GM23338 (cell line): ENCODE measurements around the gene OXCT1. TPM values are rescaled to one million over a fixed set of nuclear protein-coding genes. Genes with fewer than 3 reads are reported as not detected.
"Not testable (repeated sequence)": the region's sequence is repeated elsewhere in the genome, so short reads cannot be mapped to it uniquely, and the experiment has no call there.

Experiments
- ATAC-seq: fragments of 200-7000 bp; cut with Tn5 transposase; 3 replicates; pipeline ENCODE4 v1.9.1; 2020
- DNase-seq: peaks from one replicate; pipeline ENCODE4 v3.0.0-alpha.2; 2015; ENCODE audit warnings: low spot score
- H2AFZ ChIP-seq: fragments of 200-600 bp; sonication (generic); 2 replicates; pipeline ENCODE4 v1.8.0; 2016; ENCODE audit warnings: antibody characterized with exemption, mild to moderate bottlenecking, moderate library complexity
- H3F3A ChIP-seq: fragments of 200-600 bp; sonication (generic); replicated peaks from 2 replicates; pipeline ENCODE4 v1.8.0; 2017; ENCODE audit warnings: antibody characterized with exemption, mixed run types, low read depth
- H3K27ac ChIP-seq: fragments of 200-600 bp; sonication (generic); 2 replicates; pipeline ENCODE4 v1.6.1; 2016; ENCODE audit warnings: low read depth
- H3K27me3 ChIP-seq: fragments of 200-600 bp; sonication (generic); 2 replicates; pipeline ENCODE4 v1.8.0; 2016; ENCODE audit warnings: mild to moderate bottlenecking, mixed run types, moderate library complexity; ENCODE audit not compliant: insufficient read depth
- H3K36me3 ChIP-seq: fragments of 200-600 bp; sonication (generic); 2 replicates; pipeline ENCODE4 v1.8.0; 2016; ENCODE audit warnings: mild to moderate bottlenecking; ENCODE audit not compliant: insufficient read depth
- H3K4me1 ChIP-seq: fragments of 200-600 bp; sonication (generic); 2 replicates; pipeline ENCODE4 v1.8.0; 2016; ENCODE audit warnings: mild to moderate bottlenecking, moderate library complexity; ENCODE audit not compliant: insufficient read depth
- H3K4me2 ChIP-seq: fragments of 200-600 bp; sonication (generic); 2 replicates; pipeline ENCODE4 v1.7.1; 2017; ENCODE audit warnings: mixed run types
- H3K4me3 ChIP-seq: fragments of 200-600 bp; sonication (generic); 2 replicates; pipeline ENCODE4 v1.6.1; 2016; ENCODE audit warnings: mixed run types
- H3K79me2 ChIP-seq: fragments of 200-600 bp; sonication (generic); replicated peaks from 2 replicates; pipeline ENCODE4 v1.8.0; 2017; ENCODE audit warnings: mild to moderate bottlenecking; ENCODE audit not compliant: insufficient read depth
- H3K9me2 ChIP-seq: fragments of 200-600 bp; sonication (generic); 2 replicates; pipeline ENCODE4 v1.8.0; 2017; ENCODE audit not compliant: insufficient read depth
- H4K20me1 ChIP-seq: fragments of 200-600 bp; sonication (generic); replicated peaks from 2 replicates; pipeline ENCODE4 v1.8.0; 2017; ENCODE audit warnings: mild to moderate bottlenecking; ENCODE audit not compliant: insufficient read depth
- H3K27ac Mint-ChIP-seq: 2 replicates; pipeline ENCODE4 v1.8.0; 2020; ENCODE audit warnings: inconsistent platforms, mild to moderate bottlenecking, moderate library complexity, mixed read lengths
- H3K27me3 Mint-ChIP-seq: 3 replicates; pipeline ENCODE4 v1.8.0; 2022; ENCODE audit warnings: low read depth, mild to moderate bottlenecking, moderate library complexity, mixed read lengths, inconsistent platforms; ENCODE audit not compliant: insufficient read depth, poor library complexity
- H3K36me3 Mint-ChIP-seq: 3 replicates; pipeline ENCODE4 v1.8.0; 2021; ENCODE audit warnings: low read depth, mild to moderate bottlenecking, inconsistent platforms, moderate library complexity, mixed read lengths
- H3K4me1 Mint-ChIP-seq: 3 replicates; pipeline ENCODE4 v1.8.0; 2020; ENCODE audit warnings: mild to moderate bottlenecking, inconsistent platforms, mixed read lengths
- H3K4me3 Mint-ChIP-seq: 3 replicates; pipeline ENCODE4 v1.8.0; 2021; ENCODE audit warnings: moderate library complexity, mild to moderate bottlenecking, inconsistent platforms, mixed read lengths
- H3K9me3 Mint-ChIP-seq: 3 replicates; pipeline ENCODE4 v1.8.0; 2020; ENCODE audit warnings: moderate library complexity, mild to moderate bottlenecking, inconsistent platforms, mixed read lengths
- CREB1 ChIP-seq: fragments of 250-450 bp; sonication (Bioruptor Pico); IDR thresholded peaks from 2 replicates; pipeline ENCODE4 v1.5.0; 2020; ENCODE audit warnings: low read depth, mild to moderate bottlenecking, moderate library complexity
- CTCF ChIP-seq, 2 experiments: fragments of 200-600 bp in 1 of 2; sonication (generic) in 1 of 2; conservative IDR thresholded peaks; 2 replicates each; pipeline versions ENCODE4 v1.5.1 to v1.6.1; 2016 to 2017; ENCODE audit warnings: antibody characterized with exemption in 2 of 2, low read depth in 2 of 2, mild to moderate bottlenecking in 2 of 2, moderate library complexity in 1 of 2
- EZH2 ChIP-seq: fragments of 200-600 bp; sonication (generic); IDR thresholded peaks from one replicate; pipeline ENCODE4 v1.8.0; 2017; ENCODE audit warnings: antibody characterized with exemption, mild to moderate bottlenecking, low read depth; ENCODE audit not compliant: unreplicated experiment
- EZH2phosphoT487 ChIP-seq: fragments of 200-600 bp; sonication (generic); IDR thresholded peaks from one replicate; pipeline ENCODE4 v1.8.1; 2018; ENCODE audit warnings: antibody characterized with exemption; ENCODE audit not compliant: unreplicated experiment
- JUNB ChIP-seq: IDR thresholded peaks from one replicate; pipeline ENCODE4 v1.6.1; 2016; ENCODE audit warnings: antibody characterized with exemption; ENCODE audit not compliant: unreplicated experiment
- NANOG ChIP-seq: IDR thresholded peaks from 2 replicates; pipeline ENCODE4 v1.6.1; 2016; ENCODE audit warnings: antibody characterized with exemption, borderline replicate concordance
- POLR2AphosphoS5 ChIP-seq: IDR thresholded peaks from 2 replicates; pipeline ENCODE4 v1.6.1; 2016; ENCODE audit warnings: antibody characterized with exemption, low read depth
- STAT1 ChIP-seq: IDR thresholded peaks from one replicate; pipeline ENCODE4 v1.6.1; 2016; ENCODE audit warnings: antibody characterized with exemption; ENCODE audit not compliant: unreplicated experiment
- ZNF114 ChIP-seq: fragments of 250-450 bp; sonication (Bioruptor Pico); IDR thresholded peaks from 2 replicates; pipeline ENCODE4 v1.5.0; 2020; ENCODE audit warnings: mild to moderate bottlenecking, moderate library complexity
- ZNF331 ChIP-seq: fragments of 250-450 bp; sonication (Bioruptor Pico); IDR thresholded peaks from 2 replicates; pipeline ENCODE4 v1.5.0; 2020; ENCODE audit warnings: low read depth, mild to moderate bottlenecking, moderate library complexity
- polyA plus RNA-seq: library from polyadenylated mRNA; unstranded; fragments of >200 nt; fragmentation: Nextera tagmentation; extraction: Ambion mirVana; gene quantifications from 2 replicates; pipeline ENCODE4 v1.2.1, GENCODE V29; 2016
- total RNA-seq: library from RNA; depleted of rRNA; stranded (reverse); fragments of >200 nt; shearing (Covaris generic); gene quantifications from 2 replicates; pipeline ENCODE4 v1.2.3, GENCODE V29; 2014
- TF ChIP-seq, protein P1 (sequence below): IDR thresholded peaks from 2 replicates; pipeline ENCODE4 v1.6.1; 2016; ENCODE audit warnings: antibody characterized with exemption

The OXCT1 gene
- total and polyA plus RNA-seq, 2 experiments from 2014 or later = 11.6 to 37.0 TPM

DNA sequence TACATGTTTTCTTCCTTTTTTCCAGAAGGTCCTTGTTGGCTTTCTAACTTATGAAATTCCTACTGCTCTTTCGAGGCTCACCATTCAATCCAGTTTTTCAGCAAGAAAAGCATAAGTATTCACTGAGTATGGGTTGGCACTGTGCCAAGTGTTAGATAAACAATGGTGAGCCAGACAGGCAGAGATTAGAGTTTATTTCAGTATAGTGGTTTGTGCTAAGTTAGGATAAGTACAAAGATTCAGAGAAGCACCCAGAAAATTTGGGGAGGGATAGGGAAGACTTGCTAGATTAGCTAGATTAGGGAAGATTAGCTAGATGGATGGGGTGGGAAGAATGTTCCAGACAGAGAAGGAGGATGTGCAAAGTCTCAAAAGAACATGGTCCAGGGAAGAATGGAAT lies 122.9 kb downstream of the OXCT1 start:
- Mint-ChIP-seq H3K27me3 (no peaks in the 10 kb centered on the region), H3K4me3 (no peak overlapping the region), H3K4me1 (peaks cover 9% of the 10 kb centered on the region; the same call in 2 of the 3 replicates), H3K36me3 (peaks cover 15% of the 10 kb centered on the region; the same call in 2 of the 3 replicates), H3K9me3 (no peaks in the 10 kb centered on the region), H3K27ac (no peak overlapping the region)
- no peak overlapping the region for H3K4me2 ChIP-seq
- 0 out of 2 replicates have a peak, but pooled peaks cover 13% of the 10 kb centered on the region for H3K4me1 ChIP-seq
- H3K79me2 ChIP-seq = no peaks in the 10 kb centered on the region
- no peaks in the 10 kb centered on the region for H3K9me2 ChIP-seq
- DNase-seq = no peak
- no peak for TF ChIP-seq NANOG
- TF ChIP-seq, protein P1, sequence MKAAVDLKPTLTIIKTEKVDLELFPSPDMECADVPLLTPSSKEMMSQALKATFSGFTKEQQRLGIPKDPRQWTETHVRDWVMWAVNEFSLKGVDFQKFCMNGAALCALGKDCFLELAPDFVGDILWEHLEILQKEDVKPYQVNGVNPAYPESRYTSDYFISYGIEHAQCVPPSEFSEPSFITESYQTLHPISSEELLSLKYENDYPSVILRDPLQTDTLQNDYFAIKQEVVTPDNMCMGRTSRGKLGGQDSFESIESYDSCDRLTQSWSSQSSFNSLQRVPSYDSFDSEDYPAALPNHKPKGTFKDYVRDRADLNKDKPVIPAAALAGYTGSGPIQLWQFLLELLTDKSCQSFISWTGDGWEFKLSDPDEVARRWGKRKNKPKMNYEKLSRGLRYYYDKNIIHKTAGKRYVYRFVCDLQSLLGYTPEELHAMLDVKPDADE = no peak
- no peak for TF ChIP-seq JUNB
- TF ChIP-seq CTCF (conservative IDR thresholded peaks at IDR 0.05; ENCODE audit: low read depth in 2 of 2) = no peak
- no peak for TF ChIP-seq STAT1
- TF ChIP-seq ZNF114 (CRISPR knock-in tag) = no peak
- no peak for TF ChIP-seq ZNF331 (CRISPR knock-in tag)
- no peak for TF ChIP-seq POLR2AphosphoS5
- TF ChIP-seq EZH2phosphoT487 = no peak
- no peak for TF ChIP-seq EZH2
- no peak for TF ChIP-seq CREB1 (CRISPR knock-in tag)
- H3K27me3 ChIP-seq = no peaks in the 10 kb centered on the region
- H3K27ac ChIP-seq = no peak overlapping the region
- no peaks in the 10 kb centered on the region; the same call in 1 of the 2 replicates for H3K36me3 ChIP-seq
- H3F3A ChIP-seq = no peaks in the 10 kb centered on the region
- H3K4me3 ChIP-seq = no peak overlapping the region
- no peaks in the 10 kb centered on the region for H4K20me1 ChIP-seq
- no peak overlapping the region for H2AFZ ChIP-seq
- no peak for ATAC-seq

DNA sequence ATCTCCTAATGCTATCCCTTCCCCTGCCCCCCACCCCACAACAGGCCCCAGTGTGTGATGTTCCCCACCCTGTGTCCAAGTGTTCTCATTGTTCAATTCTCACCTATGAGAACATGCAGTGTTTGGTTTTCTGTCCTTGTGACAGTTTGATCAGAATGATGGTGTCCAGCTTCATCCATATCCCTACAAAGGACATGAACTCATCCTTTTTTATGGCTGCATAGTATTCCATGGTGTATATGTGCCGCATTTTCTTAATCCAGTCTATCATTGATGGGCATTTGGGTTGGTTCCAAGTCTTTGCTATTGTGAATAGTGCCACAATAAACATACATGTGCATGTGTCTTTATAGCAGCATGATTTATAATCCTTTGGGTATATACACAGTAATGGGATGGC lies 127.6 kb downstream of the OXCT1 start:
- not testable (repeated sequence) for H3K79me2 ChIP-seq, H3K27me3 Mint-ChIP-seq, H3K4me1 ChIP-seq, H3K36me3 ChIP-seq, H4K20me1 ChIP-seq, H3K27ac Mint-ChIP-seq, H3F3A ChIP-seq, H3K4me2 ChIP-seq, H3K27ac ChIP-seq, H3K4me1 Mint-ChIP-seq, H3K4me3 ChIP-seq, DNase-seq, H3K9me2 ChIP-seq, H3K9me3 Mint-ChIP-seq, H2AFZ ChIP-seq, H3K4me3 Mint-ChIP-seq, H3K27me3 ChIP-seq, ATAC-seq
- peaks cover 30% of the 10 kb centered on the region for H3K36me3 Mint-ChIP-seq
